ENCODE results near the gene PAGE2B.
"Not testable (repeated sequence)": the region's sequence is repeated elsewhere in the genome, so short reads cannot be mapped to it uniquely, and the experiment has no call there.

PAGE2B gene, protein sequence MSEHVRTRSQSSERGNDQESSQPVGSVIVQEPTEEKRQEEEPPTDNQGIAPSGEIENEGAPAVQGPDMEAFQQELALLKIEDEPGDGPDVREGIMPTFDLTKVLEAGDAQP

DNA sequence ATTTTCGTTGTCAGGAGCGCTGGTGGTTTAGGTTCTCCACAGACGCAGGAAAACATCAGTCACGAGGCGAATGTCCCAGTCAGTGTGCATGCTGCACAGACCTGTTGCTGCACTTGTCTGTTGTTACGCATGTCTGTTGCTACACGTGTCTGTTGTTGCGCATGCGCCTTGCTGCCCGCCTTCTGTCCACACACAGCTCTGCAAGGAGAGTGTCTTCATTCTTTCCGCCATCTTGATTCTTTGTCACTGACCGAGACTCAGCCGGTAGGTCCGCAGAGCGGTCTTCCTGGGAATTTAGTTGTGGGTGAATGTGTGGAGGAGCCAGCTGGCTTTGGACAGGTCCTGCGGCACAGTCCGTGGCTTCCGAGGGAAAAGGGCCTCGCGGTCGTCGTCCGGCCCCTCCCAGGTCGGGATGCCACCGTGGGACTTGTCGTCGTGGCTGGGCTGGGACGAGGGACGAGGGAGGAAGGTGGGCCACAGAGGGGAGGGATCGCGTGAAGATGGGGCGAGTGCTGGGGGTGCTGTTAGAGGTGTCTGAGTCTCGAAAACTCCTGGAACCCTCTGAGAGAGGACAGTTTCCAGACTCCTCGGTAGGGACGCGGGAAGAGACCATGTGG, at the start of gene PAGE2B:
Gene PAGE2B (plus strand): TSS at position 180 of the 617 bp plus-strand sequence. CDS start 1,012 bp downstream, outside the sequence.
- DNase-seq: no peak
- intact Hi-C loops (cut with DNase I): no loop called here

DNA sequence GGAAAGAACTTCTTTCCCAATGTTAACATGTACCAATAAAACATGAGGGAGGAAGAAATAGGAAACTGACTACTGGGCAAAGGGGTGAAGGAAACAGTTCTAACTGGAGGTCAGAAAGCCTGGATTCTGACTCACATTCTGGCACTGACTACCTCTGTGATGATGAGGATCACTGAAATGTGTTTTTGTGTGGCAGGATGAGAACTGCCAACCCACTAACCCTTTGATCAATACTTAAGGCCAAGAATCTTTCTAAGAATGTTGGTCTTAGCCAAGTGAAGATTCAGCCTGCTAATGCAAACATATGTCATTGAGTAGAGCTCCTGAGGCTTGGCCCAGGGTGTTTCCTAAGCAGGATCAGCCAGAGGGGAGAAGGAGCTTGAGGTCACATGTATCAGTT, 48.7 kb upstream of the PAGE2B start:
- DNase-seq: no peak
- intact Hi-C loops (cut with DNase I): no loop called here

DNA sequence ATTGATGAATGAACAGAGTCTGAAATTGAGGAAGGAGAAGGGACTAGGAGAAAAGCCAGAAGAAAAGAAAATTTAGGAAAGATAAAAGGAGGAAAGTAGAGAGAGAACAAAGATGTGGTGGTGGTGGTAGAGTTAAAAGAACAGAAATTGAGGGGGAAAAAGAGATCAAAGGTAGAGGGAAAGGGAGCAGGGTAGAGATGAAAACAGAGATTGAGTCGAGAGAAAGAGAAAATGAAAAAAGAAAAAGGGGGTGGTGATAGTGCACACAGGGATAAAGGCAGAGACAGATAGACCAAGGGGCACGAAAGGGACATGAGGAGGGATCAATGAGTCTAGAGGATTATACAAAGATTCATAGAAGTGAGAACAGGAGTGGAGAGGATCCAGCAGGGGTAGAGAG, 48.0 kb upstream of the PAGE2B start:
- DNase-seq: no peak
- intact Hi-C loops (cut with DNase I): no loop called here

DNA sequence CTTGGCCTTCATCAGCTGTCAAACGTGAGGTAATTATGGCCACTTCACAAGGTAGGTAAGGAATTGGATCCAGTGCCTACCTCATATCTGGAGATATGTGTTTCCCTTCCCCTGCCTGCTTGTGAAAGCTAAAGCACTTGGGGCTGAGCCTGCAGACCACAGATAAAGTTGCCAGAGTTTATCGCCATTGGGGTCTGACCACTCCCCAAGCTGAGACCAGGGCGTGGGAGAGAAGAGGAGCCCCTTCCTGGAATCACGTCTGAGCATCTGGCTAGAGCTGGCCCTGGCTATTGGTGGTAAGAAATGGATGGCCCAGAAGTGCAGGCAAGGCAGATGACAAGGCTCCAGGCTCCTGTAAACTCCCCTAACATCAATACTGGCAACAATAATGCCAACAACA, 46.8 kb upstream of the PAGE2B start:
- no peak for DNase-seq
- intact Hi-C loops (cut with DNase I): no loop called here

DNA sequence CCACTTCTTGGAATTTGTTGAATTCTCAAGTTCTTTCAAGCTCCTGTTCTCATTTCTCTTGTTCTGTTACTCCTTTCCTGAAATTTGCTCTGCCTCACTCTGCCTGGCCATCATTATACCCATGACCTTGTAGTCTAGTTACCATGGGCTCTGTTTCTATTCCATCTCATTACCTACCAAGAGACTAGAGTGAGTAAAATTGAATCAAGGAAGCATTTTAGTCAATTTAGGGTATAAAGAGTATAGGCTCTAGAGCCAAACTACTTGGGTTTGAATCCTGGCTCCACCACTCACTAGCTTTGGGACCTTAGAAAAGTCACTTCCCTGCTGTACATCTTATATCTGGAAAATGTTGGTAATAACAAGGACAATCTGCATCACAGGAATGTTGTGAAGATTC, 46.2 kb upstream of the PAGE2B start:
- intact Hi-C loops (cut with DNase I): no loop called here
- no peak for DNase-seq

DNA sequence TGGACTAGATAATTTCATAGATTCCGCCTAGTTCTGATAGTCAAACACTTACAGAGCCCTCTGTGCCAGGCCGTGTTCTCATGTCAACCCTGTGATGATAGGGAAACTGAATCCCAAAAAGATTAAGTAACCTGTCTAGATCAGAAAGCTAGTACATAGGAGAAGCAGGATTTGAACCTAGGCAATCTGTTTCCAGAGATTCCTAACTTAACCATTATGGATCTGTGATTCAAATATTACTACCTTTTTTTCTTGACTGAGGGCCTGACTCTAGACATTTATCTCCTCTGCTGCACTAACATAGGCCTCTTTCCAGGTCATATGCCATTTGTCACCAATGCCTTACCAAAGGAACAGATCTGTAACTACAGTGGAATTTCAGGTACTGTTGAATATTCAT, 45.5 kb upstream of the PAGE2B start:
- DNase-seq: no peak
- intact Hi-C loops (cut with DNase I): no loop called here

DNA sequence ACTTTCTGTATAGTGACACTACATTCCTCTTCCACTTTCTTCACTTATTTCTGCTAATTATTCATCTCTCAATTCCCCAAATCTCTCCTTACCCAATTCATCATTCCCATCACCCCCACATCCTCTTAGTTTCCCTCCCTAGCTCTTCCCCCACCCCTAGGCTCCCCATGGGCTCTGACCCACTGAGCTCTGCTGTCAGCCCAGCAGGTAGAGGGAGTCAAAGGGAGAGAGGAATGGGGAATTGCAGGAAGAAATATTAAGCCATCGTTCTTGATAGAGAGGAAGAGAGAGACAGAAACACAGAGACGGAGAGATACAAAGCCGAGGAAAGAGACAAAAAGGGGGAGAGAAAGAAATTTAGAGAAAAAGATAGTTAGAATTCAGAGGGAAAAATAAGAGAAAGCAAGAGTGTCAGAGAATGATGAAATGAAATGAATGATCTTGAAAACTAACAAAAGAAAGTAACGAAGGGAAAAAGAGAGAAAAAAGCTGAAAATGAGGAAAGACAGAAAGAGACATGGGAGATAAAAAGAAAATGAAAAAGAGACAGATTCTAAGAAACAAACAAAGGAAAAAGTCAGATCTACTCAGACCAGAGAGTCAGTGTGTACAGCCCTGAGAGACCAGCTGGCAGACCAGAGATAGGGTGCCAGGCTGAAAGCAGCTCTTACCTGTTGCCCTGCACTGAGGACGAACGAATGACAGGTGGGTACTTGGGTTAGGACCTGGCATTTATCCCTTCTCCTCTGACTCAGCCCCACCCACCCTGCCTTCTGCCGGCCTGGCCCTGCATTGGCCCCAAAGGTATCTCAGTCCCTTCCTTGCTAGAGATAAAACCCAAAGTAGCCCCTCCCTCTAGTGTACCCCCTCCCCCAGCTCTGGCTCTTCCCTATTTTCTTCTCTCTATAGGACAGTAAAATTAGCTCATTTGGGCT, 44.3 kb upstream of the PAGE2B start, which contains the start of gene ALAS2:
Gene ALAS2 (minus strand): TSS at position 707 of the 935 bp plus-strand sequence. CDS start 4,977 bp downstream, outside the sequence.
- no peak for DNase-seq
- intact Hi-C loops (cut with DNase I): no loop called here

DNA sequence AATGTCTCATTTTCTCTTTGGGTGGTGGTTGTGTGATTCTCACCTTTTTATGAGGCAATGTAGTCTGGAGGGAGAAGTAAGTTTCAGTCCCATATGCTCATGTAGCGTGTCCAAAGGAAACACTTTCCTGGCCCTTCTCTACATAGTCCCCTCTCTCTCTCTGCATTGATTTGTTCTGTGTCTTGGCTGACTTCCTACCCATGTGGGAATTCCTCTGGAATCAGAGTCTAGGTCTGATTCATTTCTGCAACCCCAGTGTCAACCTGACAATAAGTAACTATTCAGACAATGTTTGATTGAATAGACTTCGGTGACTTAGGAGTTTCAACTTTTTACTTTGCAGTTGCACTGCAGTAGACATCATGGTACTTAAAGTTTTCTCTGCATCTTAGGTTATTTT, 41.4 kb upstream of the PAGE2B start:
- intact Hi-C loops (cut with DNase I): no loop called here
- no peak for DNase-seq

DNA sequence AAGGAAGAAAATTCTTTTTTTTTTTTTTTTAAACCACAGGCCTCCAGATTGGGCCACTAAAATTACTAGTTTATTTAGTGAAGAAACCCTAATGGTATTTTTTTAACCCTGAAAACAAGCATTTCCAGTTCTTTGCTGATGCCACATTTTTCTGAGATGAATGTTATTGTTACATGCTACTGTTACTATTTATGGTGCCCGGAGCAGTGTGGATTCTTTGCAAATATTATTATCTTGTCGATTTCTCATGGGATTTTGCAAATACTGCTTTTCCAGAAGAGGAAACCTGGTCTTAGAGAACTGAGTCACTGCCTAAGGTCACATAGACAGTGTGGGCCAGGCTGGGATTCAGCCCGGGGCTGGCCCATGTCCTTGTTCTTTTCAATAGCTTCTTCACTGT, 35.4 kb upstream of the PAGE2B start:
- intact Hi-C loops (cut with DNase I): no loop called here

DNA sequence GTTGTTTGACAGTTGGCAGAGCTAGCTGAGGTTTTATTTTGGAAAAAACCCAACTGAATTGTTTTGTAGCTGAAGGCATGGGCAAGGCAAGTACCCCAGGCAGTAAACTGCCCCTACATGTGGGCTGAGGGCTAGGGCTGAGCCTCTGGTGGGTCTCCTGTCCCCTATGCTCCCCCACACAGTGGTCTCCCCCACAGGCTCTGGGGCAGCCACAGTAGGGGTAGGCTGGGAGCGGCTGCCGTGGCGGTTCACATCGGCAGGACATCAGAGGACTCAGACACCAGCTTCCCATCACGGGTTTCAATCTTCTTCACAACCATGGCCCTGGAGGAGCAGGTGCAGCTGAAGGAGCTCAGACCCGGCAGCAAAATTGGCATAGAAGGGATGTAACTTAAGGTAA, 33.3 kb upstream of the PAGE2B start:
- intact Hi-C loops (cut with DNase I): no loop called here
- no peak for DNase-seq

More for the DNA sequence above, 35.4 kb upstream of the PAGE2B start:
- no peak for DNase-seq

DNA sequence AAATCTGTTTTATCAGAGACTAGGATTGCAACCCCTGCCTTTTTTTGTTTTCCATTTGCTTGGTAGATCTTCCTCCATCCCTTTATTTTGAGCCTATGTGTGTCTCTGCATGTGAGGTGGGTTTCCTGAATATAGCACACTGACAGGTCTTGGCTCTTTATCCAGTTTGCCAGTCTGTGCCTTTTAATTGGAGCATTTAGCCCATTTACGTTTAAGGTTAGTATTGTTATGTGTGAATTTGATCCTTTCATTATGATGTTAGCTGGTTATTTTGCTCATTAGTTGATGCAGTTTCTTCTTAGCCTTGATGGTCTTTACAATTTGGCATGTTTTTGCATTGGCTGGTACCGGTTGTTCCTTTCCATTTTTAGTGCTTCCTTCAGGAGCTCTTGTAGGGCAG, 24.2 kb upstream of the PAGE2B start:
- intact Hi-C loops (cut with DNase I); DNase-seq: not testable (repeated sequence)

DNA sequence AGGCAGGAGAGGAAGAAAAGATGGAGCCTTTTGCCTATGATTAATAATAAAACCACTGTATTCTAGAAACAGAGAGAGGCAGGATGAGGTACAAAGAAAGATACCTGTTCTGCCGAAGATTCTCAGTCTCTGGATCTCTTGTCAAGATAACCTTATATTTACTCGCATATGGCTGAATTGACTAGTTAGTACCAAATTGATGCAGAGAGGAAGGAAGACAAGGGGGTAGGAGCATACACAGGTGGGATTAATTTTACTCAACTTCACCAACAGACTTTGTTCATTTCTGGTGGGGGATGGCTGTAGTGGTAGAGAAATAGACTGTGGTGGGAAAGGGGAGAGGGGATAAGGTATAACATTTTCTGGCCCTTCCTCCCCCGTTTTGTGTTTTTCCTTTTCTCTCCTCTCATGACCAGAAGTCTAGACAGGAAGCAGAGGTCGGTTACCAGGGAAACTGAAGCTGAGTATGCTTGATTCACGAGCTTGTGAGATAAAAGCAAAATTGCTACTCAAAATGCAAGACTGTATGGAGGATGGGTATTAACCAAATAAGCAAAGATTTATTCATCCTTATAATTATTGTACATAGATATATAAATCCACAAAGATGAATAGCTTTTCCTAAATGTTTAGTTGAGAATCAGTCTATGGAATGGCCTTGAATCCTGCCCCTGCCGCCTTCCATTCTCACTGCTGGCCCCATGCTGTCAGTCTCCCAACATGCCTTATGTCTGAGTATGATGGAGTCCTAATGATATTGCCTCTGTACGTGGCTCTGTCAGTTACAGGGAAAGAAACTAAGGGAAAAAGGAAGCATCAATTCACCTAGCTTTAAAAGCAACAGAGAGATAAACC, 17.8 kb upstream of the PAGE2B start:
- intact Hi-C loops (cut with DNase I): no loop called here
- DNase-seq: peak in 8 of 42 donors; percentile 0 to 43 (median 9)

DNA sequence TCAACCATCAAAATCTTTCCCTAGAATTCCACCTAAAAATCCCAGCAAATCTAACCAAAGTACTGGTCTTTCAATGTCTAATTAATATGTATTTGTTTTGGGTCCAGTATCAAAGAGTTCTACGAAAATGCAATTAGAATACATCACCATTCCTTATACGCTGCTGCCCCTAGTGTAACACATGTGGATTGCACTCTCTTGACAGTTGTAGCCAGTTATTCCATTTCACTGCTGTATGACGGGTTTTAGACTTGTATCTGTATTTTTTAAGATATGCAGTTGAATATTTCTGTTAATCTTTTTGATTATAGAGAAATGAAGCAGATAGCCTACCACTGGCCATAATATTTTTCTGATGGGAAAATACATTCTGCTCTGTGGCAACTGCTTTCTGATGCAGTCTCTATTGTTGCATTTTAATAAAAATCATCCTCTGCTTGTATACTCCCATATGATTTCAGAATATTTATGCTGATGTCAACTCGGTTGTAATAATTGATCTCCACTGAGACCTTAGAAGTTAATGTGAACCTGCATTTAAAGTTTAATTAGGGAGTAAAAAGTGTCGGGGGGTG, 17.1 kb upstream of the PAGE2B start:
- DNase-seq: peak in 29 of 42 donors; percentile 3 to 73 (median 34)

DNA sequence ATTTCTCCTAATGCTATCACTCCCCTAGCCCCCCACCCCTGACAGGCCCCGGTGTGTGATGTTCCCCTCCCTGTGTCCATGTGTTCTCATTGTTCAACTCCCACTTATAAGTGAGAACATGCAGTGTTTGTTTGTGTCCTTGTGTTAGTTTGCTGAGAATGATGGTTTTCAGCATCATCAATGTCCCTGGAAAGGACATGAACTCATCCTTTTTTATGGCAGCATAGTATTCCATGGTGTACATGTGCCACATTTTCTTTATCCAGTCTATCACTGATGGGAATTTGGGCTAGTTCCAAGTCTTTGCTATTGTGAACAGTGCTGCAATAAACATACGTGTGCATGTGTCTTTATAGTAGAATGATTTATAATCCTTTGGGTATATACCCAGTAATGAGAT, 7.7 kb upstream of the PAGE2B start:
- DNase-seq; intact Hi-C loops (cut with DNase I): not testable (repeated sequence)

More for the DNA sequence above, 17.1 kb upstream of the PAGE2B start:
- intact Hi-C loops (cut with DNase I): no loop called here

DNA sequence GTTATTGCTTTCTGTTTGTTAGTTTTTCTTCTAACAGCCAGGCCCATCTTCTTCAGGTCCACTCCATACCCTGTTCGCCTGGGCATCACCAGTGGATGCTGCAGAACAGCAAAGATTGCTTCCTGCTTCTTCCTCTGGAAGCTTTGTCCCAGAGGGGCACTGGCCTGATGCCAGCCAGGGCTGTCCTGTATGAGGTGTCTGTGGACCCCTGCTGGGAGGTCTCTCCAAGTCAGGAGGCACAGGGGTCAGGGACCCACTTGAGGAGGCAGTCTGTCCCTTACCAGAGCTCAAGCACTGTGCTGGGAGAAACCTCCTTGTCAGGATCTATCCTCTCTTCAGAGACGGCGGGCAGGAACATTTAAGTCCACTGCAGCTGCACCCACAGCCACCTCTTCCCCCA, 2.5 kb upstream of the PAGE2B start:
- intact Hi-C loops (cut with DNase I): no loop called here
- DNase-seq: no peak

DNA sequence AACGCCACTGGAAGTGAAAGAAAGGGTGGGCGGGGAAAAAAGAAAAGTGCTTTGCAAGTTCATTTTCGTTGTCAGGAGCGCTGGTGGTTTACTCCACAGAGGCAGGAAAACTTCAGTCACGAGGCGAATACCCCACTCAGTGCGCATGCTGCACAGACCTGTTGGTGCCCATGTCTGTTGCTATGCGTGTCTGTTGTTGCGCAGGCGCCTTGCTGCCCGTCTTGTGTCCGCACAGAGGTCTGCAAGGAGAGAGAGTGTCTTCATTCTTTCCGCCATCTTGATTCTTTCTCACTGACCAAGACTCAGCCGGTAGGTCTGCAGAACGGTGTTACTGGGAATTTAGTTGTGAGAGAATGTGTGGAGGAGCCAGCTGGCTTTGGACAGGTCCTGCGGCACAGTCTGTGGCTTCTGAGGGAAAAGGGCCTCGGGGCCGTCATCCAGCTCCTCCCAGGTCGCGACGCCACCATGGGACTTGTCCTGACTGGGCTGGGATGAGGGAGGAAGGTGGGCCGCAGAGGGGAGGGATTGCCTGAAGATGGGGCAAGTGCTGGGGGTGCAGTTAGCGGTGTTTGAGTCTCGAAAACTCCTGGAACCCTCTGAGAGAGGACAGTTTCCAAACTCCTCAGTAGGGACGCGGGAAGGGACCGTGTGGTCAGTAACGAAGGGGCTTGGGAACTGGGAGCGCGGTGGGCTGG, 14.1 kb downstream of the PAGE2B start, which contains the start of gene PAGE2:
Gene PAGE2 (plus strand): TSS at position 224 of the 695 bp plus-strand sequence. CDS start 1,003 bp downstream, outside the sequence.
- DNase-seq: no peak
- intact Hi-C loops (cut with DNase I): no loop called here

DNA sequence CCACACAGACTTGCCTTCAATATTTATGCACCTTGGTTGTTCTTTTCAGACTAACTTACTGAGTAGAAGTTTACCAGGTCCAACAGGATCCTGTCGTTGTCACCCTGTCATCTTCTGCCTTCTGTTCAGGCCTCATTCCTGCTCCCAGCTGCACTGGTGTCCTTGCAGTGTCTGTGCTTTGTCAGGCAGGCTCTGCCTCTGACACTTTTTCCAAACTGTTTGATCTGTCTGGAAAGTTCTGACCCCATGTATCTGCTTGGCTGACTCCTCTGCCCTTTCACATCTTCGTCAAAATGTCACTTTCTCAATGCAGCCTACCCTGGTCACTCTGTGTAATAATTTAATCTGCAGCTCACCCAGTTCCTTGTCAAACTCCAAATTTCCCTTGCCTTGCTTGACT, 23.9 kb downstream of the PAGE2B start:
- no peak for DNase-seq
- intact Hi-C loops (cut with DNase I): no loop called here

DNA sequence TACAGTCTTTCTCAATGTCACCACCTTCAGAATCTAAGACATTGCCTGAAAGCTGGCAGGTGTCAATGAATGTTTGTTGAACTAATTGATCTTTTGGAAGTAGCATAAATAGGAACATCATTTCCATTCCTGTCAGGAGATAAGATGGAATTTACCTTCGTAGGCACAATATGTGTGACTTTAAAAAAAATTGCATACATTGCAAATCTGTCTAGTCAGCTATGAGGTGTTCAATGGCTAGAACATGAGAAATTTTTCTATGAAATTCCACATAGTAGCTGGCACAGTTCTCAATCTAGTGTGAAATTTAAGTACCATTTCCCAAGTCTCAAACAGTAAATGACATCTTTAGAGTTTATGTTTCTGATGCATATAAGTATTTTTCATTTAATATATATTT, 24.3 kb downstream of the PAGE2B start:
- intact Hi-C loops (cut with DNase I): no loop called here
- DNase-seq: no peak

Data from head of caudate nucleus (tissue), 42 donors.